Adrenal gland (tissue), 5 donors: Measurements from ENCODE around the gene EPHA4.

Source experiments
- POLR2A ChIP-seq, 2 donors: fragments of 450-650 bp; IDR thresholded peaks; one replicate each; pipeline ENCODE4 v1.6.1; 2017; ENCODE audit warnings: antibody characterized with exemption in 2 of 2, mild to moderate bottlenecking in 2 of 2, moderate library complexity in 1 of 2
- TF ChIP-seq, protein P1 (sequence below), 6 experiments: fragments of 450-650 bp in 4 of 6; fragments of 200-600 bp in 2 of 6; sonication (generic) in 1 of 6; IDR thresholded peaks; 1 replicate in 5 of 6; 2 replicates in 1 of 6; pipeline versions ENCODE4 v1.5.1 to v1.8.0; 2016 to 2021; ENCODE audit warnings: antibody characterized with exemption in 6 of 6, mild to moderate bottlenecking in 2 of 6, moderate library complexity in 1 of 6
- donor health status: DM: no; HTN: no; CAD: no.

DNA sequence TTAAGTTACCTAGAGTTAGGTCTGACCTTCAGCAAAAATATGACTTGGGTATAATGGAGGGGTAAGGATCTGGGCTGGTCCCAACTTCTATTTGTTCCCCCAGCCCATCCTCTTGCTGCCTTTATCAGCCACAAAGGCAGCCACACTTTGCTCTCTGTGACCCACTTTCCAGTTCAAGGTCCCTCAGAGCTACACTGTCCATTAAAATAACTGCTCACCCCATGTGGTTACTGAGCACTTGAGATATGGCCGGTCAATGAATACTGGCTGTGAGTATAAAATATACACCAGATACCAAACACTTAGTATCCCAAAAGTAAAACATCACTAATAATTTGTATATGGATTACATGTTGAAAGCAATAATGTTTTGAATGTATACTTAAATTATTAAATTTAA, 67.2 kb downstream of the EPHA4 start:
- TF ChIP-seq POLR2A (IDR thresholded peaks at IDR 0.05), result no peak
- TF ChIP-seq, protein P1, sequence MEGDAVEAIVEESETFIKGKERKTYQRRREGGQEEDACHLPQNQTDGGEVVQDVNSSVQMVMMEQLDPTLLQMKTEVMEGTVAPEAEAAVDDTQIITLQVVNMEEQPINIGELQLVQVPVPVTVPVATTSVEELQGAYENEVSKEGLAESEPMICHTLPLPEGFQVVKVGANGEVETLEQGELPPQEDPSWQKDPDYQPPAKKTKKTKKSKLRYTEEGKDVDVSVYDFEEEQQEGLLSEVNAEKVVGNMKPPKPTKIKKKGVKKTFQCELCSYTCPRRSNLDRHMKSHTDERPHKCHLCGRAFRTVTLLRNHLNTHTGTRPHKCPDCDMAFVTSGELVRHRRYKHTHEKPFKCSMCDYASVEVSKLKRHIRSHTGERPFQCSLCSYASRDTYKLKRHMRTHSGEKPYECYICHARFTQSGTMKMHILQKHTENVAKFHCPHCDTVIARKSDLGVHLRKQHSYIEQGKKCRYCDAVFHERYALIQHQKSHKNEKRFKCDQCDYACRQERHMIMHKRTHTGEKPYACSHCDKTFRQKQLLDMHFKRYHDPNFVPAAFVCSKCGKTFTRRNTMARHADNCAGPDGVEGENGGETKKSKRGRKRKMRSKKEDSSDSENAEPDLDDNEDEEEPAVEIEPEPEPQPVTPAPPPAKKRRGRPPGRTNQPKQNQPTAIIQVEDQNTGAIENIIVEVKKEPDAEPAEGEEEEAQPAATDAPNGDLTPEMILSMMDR (IDR thresholded peaks at IDR 0.05), result no peak
